RWPE2 (cell line): Measurements from ENCODE around the gene PIGC.

Experiments used
- ATAC-seq: fragments of 200-7000 bp; cut with Tn5 transposase; 3 replicates; pipeline ENCODE4 v1.9.1; 2021; ENCODE audit warnings: low read depth
- DNase-seq: peaks from one replicate; pipeline ENCODE4 v3.0.0-alpha.2; 2020; ENCODE audit warnings: low spot score
- H3K27ac ChIP-seq: fragments of 450-650 bp; 2 replicates; pipeline ENCODE4 v1.5.1; 2017; ENCODE audit warnings: mild to moderate bottlenecking; ENCODE audit not compliant: poor library complexity, severe bottlenecking
- H3K27me3 ChIP-seq: fragments of 250-450 bp; sonication (Bioruptor Pico); 2 replicates; pipeline ENCODE4 v1.5.1; 2021; ENCODE audit warnings: mild to moderate bottlenecking, moderate library complexity; ENCODE audit not compliant: insufficient read depth, poor library complexity, severe bottlenecking
- H3K36me3 ChIP-seq: fragments of 250-450 bp; sonication (Bioruptor Pico); 2 replicates; pipeline ENCODE4 v1.5.1; 2020; ENCODE audit warnings: low read depth, mild to moderate bottlenecking, moderate library complexity
- H3K4me1 ChIP-seq: fragments of 250-450 bp; sonication (Bioruptor Pico); 2 replicates; pipeline ENCODE4 v1.5.1; 2021; ENCODE audit warnings: mild to moderate bottlenecking, moderate library complexity; ENCODE audit not compliant: insufficient read depth, poor library complexity, severe bottlenecking
- H3K4me3 ChIP-seq: fragments of 250-450 bp; sonication (Bioruptor Pico); 2 replicates; pipeline ENCODE4 v1.5.1; 2021; ENCODE audit warnings: mild to moderate bottlenecking, moderate library complexity; ENCODE audit not compliant: severe bottlenecking
- H3K9me3 ChIP-seq: fragments of 250-450 bp; sonication (Bioruptor Pico); 2 replicates; pipeline ENCODE4 v1.5.1; 2021; ENCODE audit warnings: mild to moderate bottlenecking, moderate library complexity; ENCODE audit not compliant: severe bottlenecking
- CTCF ChIP-seq: fragments of 450-650 bp; IDR thresholded peaks from one replicate; pipeline ENCODE4 v1.5.1; 2017; ENCODE audit warnings: mild to moderate bottlenecking, moderate library complexity; ENCODE audit not compliant: poor library complexity, severe bottlenecking

The PIGC gene

GRCh38 chr1:172421974-172422604, 21.8 kb downstream of the PIGC start:
- no peak overlapping the region for H3K4me3 ChIP-seq
- H3K36me3 ChIP-seq: no peaks in the 10 kb centered on the region
- TF ChIP-seq CTCF: no peak
- peaks cover 28% of the 10 kb centered on the region for H3K4me1 ChIP-seq
- DNase-seq: no peak
- no peaks in the 10 kb centered on the region for H3K9me3 ChIP-seq
- no peaks in the 10 kb centered on the region for H3K27me3 ChIP-seq
- no peak for ATAC-seq
- no peak overlapping the region for H3K27ac ChIP-seq

- ATAC-seq (no peak), DNase-seq (no peak)
- H3K4me1 ChIP-seq: peaks cover 39% of the 10 kb centered on the region
- no peaks in the 10 kb centered on the region for H3K36me3 ChIP-seq
- no peaks in the 10 kb centered on the region for H3K9me3 ChIP-seq
- H3K27ac ChIP-seq: no peak within 1 kb of the TSS
- H3K4me3 ChIP-seq: no peak within 1 kb of the TSS
- TF ChIP-seq CTCF: no peak
- no peaks in the 10 kb centered on the region for H3K27me3 ChIP-seq
These were observed 23.5 kb downstream of the PIGC start, which contains the start of gene C1orf105 for GRCh38 chr1:172420385-172420784. TSS of gene C1orf105 (plus strand) at chr1:172420685. CDS start at chr1:172420886, 201 bp downstream.

- Histone ChIP-seq H3K36me3 (no peaks in the 10 kb centered on the region), H3K27ac (peak overlapping the region; percentile 78), H3K4me1 (peaks cover 41% of the 10 kb centered on the region), H3K4me3 (no peak overlapping the region), H3K27me3 (no peaks in the 10 kb centered on the region), H3K9me3 (no peaks in the 10 kb centered on the region)
- peak; percentile 81 for ATAC-seq
- DNase-seq: no peak
- no peak for TF ChIP-seq CTCF
These were observed 26.3 kb downstream of the PIGC start for GRCh38 chr1:172417557-172417956.

GRCh38 chr1:172416496-172417035, 27.3 kb downstream of the PIGC start:
- no peak for DNase-seq
- Histone ChIP-seq H3K27me3 (no peaks in the 10 kb centered on the region), H3K4me1 (peaks cover 41% of the 10 kb centered on the region), H3K9me3 (no peaks in the 10 kb centered on the region), H3K4me3 (no peak overlapping the region), H3K36me3 (no peaks in the 10 kb centered on the region), H3K27ac (peak overlapping the region; percentile 78)
- TF ChIP-seq CTCF: no peak
- ATAC-seq: no peak

- H3K4me3 ChIP-seq: no peak overlapping the region
- no peaks in the 10 kb centered on the region for H3K9me3 ChIP-seq
- DNase-seq (no peak), ATAC-seq (peak; percentile 64)
- TF ChIP-seq CTCF: no peak
- peak overlapping the region; percentile 78 for H3K27ac ChIP-seq
- H3K4me1 ChIP-seq: peaks cover 41% of the 10 kb centered on the region
- H3K36me3 ChIP-seq: no peaks in the 10 kb centered on the region
- H3K27me3 ChIP-seq: no peaks in the 10 kb centered on the region
These were observed 29.5 kb downstream of the PIGC start for GRCh38 chr1:172414331-172414730.
